Breast epithelium (tissue), 3 donors: Measurements from ENCODE around the gene MRPS9.

Experiments used
- CTCF ChIP-seq, 3 donors: fragments of 450-650 bp; IDR thresholded peaks; one replicate each; pipeline ENCODE4 v1.5.1; 2016 to 2017; ENCODE audit warnings: antibody characterized with exemption in 3 of 3, mild to moderate bottlenecking in 3 of 3, moderate library complexity in 3 of 3
- POLR2A ChIP-seq: fragments of 450-650 bp; IDR thresholded peaks from one replicate; pipeline ENCODE4 v1.6.1; 2016; ENCODE audit warnings: antibody characterized with exemption, mild to moderate bottlenecking, moderate library complexity
- POLR2AphosphoS5 ChIP-seq, 3 donors: sonication (generic); formaldehyde crosslinking; IDR thresholded peaks; one replicate each; pipeline ENCODE4 v1.6.1; 2017; ENCODE audit warnings: antibody characterized with exemption in 3 of 3

DNA sequence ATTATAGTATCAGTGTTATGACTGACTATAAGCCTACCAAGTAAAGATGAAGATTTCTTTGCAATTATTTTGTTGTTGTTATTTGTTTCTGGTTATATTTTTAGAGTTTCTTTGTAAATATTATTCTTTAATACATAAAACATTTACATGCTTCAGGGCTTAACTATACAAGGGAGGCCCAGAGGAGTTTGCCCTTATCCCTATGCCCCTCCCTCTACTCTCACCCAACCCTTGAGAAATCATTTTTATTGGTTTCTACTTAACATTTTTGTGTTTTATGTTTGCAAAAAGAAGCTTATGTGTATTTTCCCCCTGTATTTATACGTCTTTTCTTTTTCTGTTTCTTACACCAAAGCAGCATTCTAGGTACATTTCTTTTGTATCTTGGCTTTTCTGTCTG lies 30.5 kb downstream of the MRPS9 start:
- no peak for TF ChIP-seq CTCF (IDR thresholded peaks at IDR 0.05)
- no peak for TF ChIP-seq POLR2A
- no peak for TF ChIP-seq POLR2AphosphoS5 (IDR thresholded peaks at IDR 0.05)
